Calu3 (cell line): Measurements from ENCODE around the gene PKP1. TPM values are rescaled to one million over a fixed set of nuclear protein-coding genes. Genes with fewer than 3 reads are reported as not detected.
"Not testable (repeated sequence)": the region's sequence is repeated elsewhere in the genome, so short reads cannot be mapped to it uniquely, and the experiment has no call there.

Source experiments
- BruUV-seq: library from RNA; stranded (reverse); fragments of 400-500 nt; replicated peaks from 2 replicates; lab custom pipeline; 2021; lab: Mats Ljungman, UMichigan
- CTCF ChIA-PET: fragments of 300-600 bp; sonication (Branson Sonifier 250); formaldehyde crosslinking; loops from one replicate; lab custom pipeline; 2022; ENCODE audit warnings: antibody characterized with exemption; lab: Charles Lee
- DNase-seq: peaks from one replicate; pipeline ENCODE4 v3.0.0; 2022
- H3K27ac Mint-ChIP-seq: one replicate; pipeline ENCODE4 v1.8.0; 2022; ENCODE audit warnings: mixed read lengths; ENCODE audit not compliant: unreplicated experiment
- H3K27me3 Mint-ChIP-seq: one replicate; pipeline ENCODE4 v1.8.0; 2022; ENCODE audit warnings: mixed read lengths; ENCODE audit not compliant: unreplicated experiment
- H3K36me3 Mint-ChIP-seq: one replicate; pipeline ENCODE4 v1.8.0; 2022; ENCODE audit warnings: mild to moderate bottlenecking, moderate library complexity, mixed read lengths; ENCODE audit not compliant: insufficient read depth, unreplicated experiment
- H3K4me1 Mint-ChIP-seq: one replicate; pipeline ENCODE4 v1.8.0; 2022; ENCODE audit warnings: mild to moderate bottlenecking, low read depth, mixed read lengths; ENCODE audit not compliant: unreplicated experiment
- H3K4me3 Mint-ChIP-seq: one replicate; pipeline ENCODE4 v1.8.0; 2022; ENCODE audit warnings: mild to moderate bottlenecking, low read depth, moderate library complexity, mixed read lengths; ENCODE audit not compliant: unreplicated experiment
- H3K9me3 Mint-ChIP-seq: one replicate; pipeline ENCODE4 v1.8.0; 2022; ENCODE audit warnings: low read depth, mixed read lengths; ENCODE audit not compliant: unreplicated experiment
- CTCF ChIP-seq: fragments of 200-600 bp; IDR thresholded peaks from one replicate; pipeline ENCODE4 v1.8.0; 2022; ENCODE audit warnings: antibody characterized with exemption; ENCODE audit not compliant: unreplicated experiment
- intact Hi-C: fragments of 100-400 bp; cut with micrococcal nuclease; formaldehyde crosslinking; loops from one replicate; pipeline ENCODE4 v1.10.0; 2022; ENCODE audit not compliant: unreplicated experiment
- total RNA-seq: library from RNA; stranded (reverse); gene quantifications from 2 replicates; pipeline ENCODE4 v1.2.3, GENCODE V29; 2022

PKP1 gene
- total RNA-seq, 1 experiment from 2014 or later = 0.09 TPM

GRCh38 chr1:201254625-201255478 is 28.5 kb upstream of the PKP1 start:
- Mint-ChIP-seq H3K4me1 (no peaks in the 10 kb centered on the region), H3K27me3 (peaks cover 25% of the 10 kb centered on the region), H3K27ac (no peak overlapping the region), H3K9me3 (no peaks in the 10 kb centered on the region), H3K4me3 (no peak overlapping the region), H3K36me3 (no peaks in the 10 kb centered on the region)
- DNase-seq = peak; percentile 91
- intact Hi-C loops = loop anchor here (1.0 kb wide), 1 partner anchor 106 kb away; no protein-coding TSS in a partner anchor
- BruUV-seq = no TSS peak
- TF ChIP-seq CTCF = peak; percentile 99
- CTCF ChIA-PET = interaction anchor here (0.7 to 2.3 kb wide), 7 partner anchors 11 to 121 kb away, joined by 3 to 24 read pairs (median 4); no protein-coding TSS in a partner anchor

- no peak for DNase-seq
- no TSS peak for BruUV-seq
- no peak for TF ChIP-seq CTCF
- CTCF ChIA-PET = interaction anchor here (2.3 kb wide), 1 partner anchor 105 kb away, joined by 24 read pairs; no protein-coding TSS in a partner anchor
- H3K4me1 Mint-ChIP-seq = no peaks in the 10 kb centered on the region
- H3K9me3 Mint-ChIP-seq = no peaks in the 10 kb centered on the region
- no peak overlapping the region for H3K27ac Mint-ChIP-seq
- H3K36me3 Mint-ChIP-seq = no peaks in the 10 kb centered on the region
- intact Hi-C loops = no loop called here
- H3K27me3 Mint-ChIP-seq = peaks cover 16% of the 10 kb centered on the region
- no peak overlapping the region for H3K4me3 Mint-ChIP-seq
These were observed 27.6 kb upstream of the PKP1 start for GRCh38 chr1:201255479-201256362.

GRCh38 chr1:201258132-201258531 is 25.2 kb upstream of the PKP1 start:
- not testable (repeated sequence) for H3K9me3 Mint-ChIP-seq

GRCh38 chr1:201258763-201259230 is 24.5 kb upstream of the PKP1 start:
- no peak for TF ChIP-seq CTCF
- no TSS peak for BruUV-seq
- CTCF ChIA-PET = interaction anchor here (1.2 to 2.9 kb wide), 2 partner anchors 16 to 88 kb away, joined by 5 to 29 read pairs; no protein-coding TSS in a partner anchor

More at GRCh38 chr1:201258132-201258531, 25.2 kb upstream of the PKP1 start:
- DNase-seq, H3K4me1 Mint-ChIP-seq, H3K27ac Mint-ChIP-seq, CTCF ChIA-PET, BruUV-seq, H3K27me3 Mint-ChIP-seq, H3K36me3 Mint-ChIP-seq, H3K4me3 Mint-ChIP-seq, intact Hi-C loops: not testable (repeated sequence)

More at GRCh38 chr1:201258763-201259230, 24.5 kb upstream of the PKP1 start:
- intact Hi-C loops = no loop called here
- DNase-seq = no peak
- Mint-ChIP-seq H3K27ac (no peak overlapping the region), H3K27me3 (no peaks in the 10 kb centered on the region), H3K4me3 (no peak overlapping the region), H3K9me3 (no peaks in the 10 kb centered on the region), H3K4me1 (no peaks in the 10 kb centered on the region), H3K36me3 (no peaks in the 10 kb centered on the region)
